GM12878 (cell line): ENCODE measurements around the gene FICD. TPM values are rescaled to one million over a fixed set of nuclear protein-coding genes. Genes with fewer than 3 reads are reported as not detected.

Source experiments
- BCL11A ChIP-seq: IDR thresholded peaks from 2 replicates; pipeline ENCODE4 v1.6.1; 2011; ENCODE audit warnings: low read depth, low read length
- BCL3 ChIP-seq: IDR thresholded peaks from 2 replicates; pipeline ENCODE4 v1.6.1; 2011; ENCODE audit warnings: borderline replicate concordance, low read depth, mild to moderate bottlenecking, moderate library complexity, low read length; ENCODE audit not compliant: insufficient read depth, poor library complexity, severe bottlenecking
- CREM ChIP-seq: IDR thresholded peaks from 2 replicates; pipeline ENCODE4 v1.6.1; 2014; ENCODE audit warnings: antibody characterized with exemption, low read depth
- ETV6 ChIP-seq, 2 experiments: fragments of 450-650 bp in 1 of 2; IDR thresholded peaks in 1 of 2; conservative IDR thresholded peaks in 1 of 2; 2 replicates each; pipeline ENCODE4 v1.6.1; 2014; ENCODE audit warnings: antibody characterized with exemption in 1 of 2, borderline replicate concordance in 1 of 2, low read depth in 1 of 2, mild to moderate bottlenecking in 1 of 2, moderate library complexity in 1 of 2
- EZH2 ChIP-seq: IDR thresholded peaks from 2 replicates; pipeline ENCODE4 v1.6.1; 2012; ENCODE audit warnings: low read depth, mild to moderate bottlenecking, control low read depth, inconsistent platforms, low read length, borderline replicate concordance; ENCODE audit not compliant: control insufficient read depth
- MEF2A ChIP-seq: IDR thresholded peaks from 2 replicates; pipeline ENCODE4 v1.6.1; 2011; ENCODE audit warnings: low read depth, mild to moderate bottlenecking, low read length, moderate library complexity; ENCODE audit not compliant: insufficient read depth
- MTA3 ChIP-seq: IDR thresholded peaks from 2 replicates; pipeline ENCODE4 v1.6.1; 2012; ENCODE audit warnings: low read length, inconsistent platforms, borderline replicate concordance
- NFYA ChIP-seq: IDR thresholded peaks from 2 replicates; pipeline ENCODE4 v1.6.1; 2011; ENCODE audit warnings: low read depth, mild to moderate bottlenecking, low read length, improper control_type of control experiment, borderline replicate concordance
- NKRF ChIP-seq: fragments of 450-650 bp; conservative IDR thresholded peaks from 2 replicates; pipeline ENCODE4 v1.6.1; 2017; ENCODE audit warnings: mild to moderate bottlenecking, moderate library complexity
- NR2C2 ChIP-seq: IDR thresholded peaks from 2 replicates; pipeline ENCODE4 v1.6.1; 2011; ENCODE audit warnings: borderline replicate concordance, low read depth; ENCODE audit not compliant: control insufficient read depth, insufficient read length
- NR2F1 ChIP-seq: fragments of 450-650 bp; conservative IDR thresholded peaks from 2 replicates; pipeline ENCODE4 v1.6.1; 2017; ENCODE audit warnings: mild to moderate bottlenecking
- PKNOX1 ChIP-seq: fragments of 450-650 bp; IDR thresholded peaks from 2 replicates; pipeline ENCODE4 v1.6.1; 2016; ENCODE audit warnings: mild to moderate bottlenecking
- POLR2AphosphoS5 ChIP-seq: IDR thresholded peaks from 2 replicates; pipeline ENCODE4 v1.6.1; 2011; ENCODE audit warnings: mild to moderate bottlenecking, low read length, inconsistent platforms
- RFX5 ChIP-seq: IDR thresholded peaks from 2 replicates; pipeline ENCODE4 v1.6.1; 2011; ENCODE audit warnings: low read depth, low read length, improper control_type of control experiment
- SMAD5 ChIP-seq: IDR thresholded peaks from 2 replicates; pipeline ENCODE4 v1.6.1; 2016; ENCODE audit warnings: antibody characterized with exemption, low read depth
- SREBF2 ChIP-seq: IDR thresholded peaks from 2 replicates; pipeline ENCODE4 v1.6.1; 2012; ENCODE audit warnings: mild to moderate bottlenecking, low read length
- SRF ChIP-seq, 2 experiments: IDR thresholded peaks; 2 replicates each; pipeline ENCODE4 v1.6.1; 2011; ENCODE audit warnings: low read depth in 2 of 2, low read length in 2 of 2, mild to moderate bottlenecking in 1 of 2, moderate library complexity in 1 of 2
- TBL1XR1 ChIP-seq: IDR thresholded peaks from 2 replicates; pipeline ENCODE4 v1.6.1; 2012; ENCODE audit warnings: low read depth, low read length, improper control_type of control experiment
- TCF3 ChIP-seq: IDR thresholded peaks from 2 replicates; pipeline ENCODE4 v1.6.1; 2012; ENCODE audit warnings: low read depth, mild to moderate bottlenecking, low read length, borderline replicate concordance; ENCODE audit not compliant: insufficient read depth
- ZBTB33 ChIP-seq: fragments of 450-650 bp; IDR thresholded peaks from 2 replicates; pipeline ENCODE4 v1.6.1; 2017; ENCODE audit warnings: mild to moderate bottlenecking
- ZNF24 ChIP-seq: fragments of 450-650 bp; IDR thresholded peaks from 2 replicates; pipeline ENCODE4 v1.6.1; 2017; ENCODE audit warnings: antibody characterized with exemption, mild to moderate bottlenecking
- ZNF384 ChIP-seq: IDR thresholded peaks from 2 replicates; pipeline ENCODE4 v1.6.1; 2012; ENCODE audit warnings: low read depth, mild to moderate bottlenecking, low read length, improper control_type of control experiment, borderline replicate concordance
- ZZZ3 ChIP-seq: IDR thresholded peaks from 2 replicates; pipeline ENCODE4 v1.6.1; 2011; ENCODE audit warnings: low read depth; ENCODE audit not compliant: control insufficient read depth, insufficient read length
- polyA plus RNA-seq, 11 experiments: library from polyadenylated mRNA; depleted of rRNA in 4 of 11; unstranded in 6 of 11; stranded (reverse) in 5 of 11; fragments of >200 nt; fragmentation: Nextera tagmentation in 4 of 11; fragmentation: Illumina TruSeq in 1 of 11; extraction: Ambion mirVana in 4 of 11; extraction: Trizol in 1 of 11; gene quantifications; 1 replicate in 1 of 11; 2 replicates in 10 of 11; pipeline versions ENCODE4 v1.2.1 to v1.2.3, GENCODE V29; 2011 to 2016; ENCODE audit warnings: inconsistent platforms in 2 of 11, missing spikeins in 2 of 11, low read depth in 1 of 11
- total RNA-seq, 4 experiments: library from RNA; depleted of rRNA in 3 of 4; stranded (reverse); fragments of >200 nt in 3 of 4; fragmentation: Illumina TruSeq in 1 of 4; extraction: Trizol in 1 of 4; gene quantifications; 2 replicates each; pipeline versions ENCODE4 v1.2.1 to v1.2.3, GENCODE V29; 2013 to 2021

FICD gene
- total and polyA plus RNA-seq, 10 of the 15 experiments (the other 5 are each of a cell fraction or from before 2014, with no cell fraction given): 1.1 to 9.4 (median 4.3) TPM

GRCh38 chr12:108514973-108515814, at the start of gene FICD (continued):
- TF ChIP-seq NKRF (peak; percentile 68), NR2C2 (no peak), ZZZ3 (no peak), RFX5 (peak; percentile 78), SRF (IDR thresholded peaks at IDR 0.05; ENCODE audit: low read depth in 2 of 2, low read length in 2 of 2) (peak in 1 of 2 experiments; percentile 17; a peak in 1 of 4 replicates), BCL11A (no peak), NR2F1 (no peak), ZBTB33 (no peak), MEF2A (no peak), SMAD5 (0 out of 2 replicates have a peak, but pooled peaks have one; percentile 24), PKNOX1 (peak; percentile 99), SREBF2 (no peak), TCF3 (no peak), CREM (peak; percentile 92), ZNF384 (no peak), MTA3 (no peak), EZH2 (no peak), ZNF24 (no peak), ETV6 (conservative IDR thresholded peaks at IDR 0.05 in 1 of 2, IDR thresholded peaks at IDR 0.05 in 1 of 2; ENCODE audit: borderline replicate concordance in 1 of 2, low read depth in 1 of 2) (0 out of 4 replicates have a peak, but pooled peaks of 1 of the 2 experiments have one; percentile 29), POLR2AphosphoS5 (peak; percentile 68), BCL3 (peak; percentile 7), NFYA (0 out of 2 replicates have a peak, but pooled peaks have one; percentile 9), TBL1XR1 (no peak)
